MV-4-11 (cell line): Measurements from ENCODE around the gene STX18.
"Not testable (repeated sequence)": the region's sequence is repeated elsewhere in the genome, so short reads cannot be mapped to it uniquely, and the experiment has no call there.

Experiments
- DNase-seq: peaks from one replicate; lab custom pipeline; 2025; lab: John Stamatoyannopoulos, UW

STX18 gene

DNA sequence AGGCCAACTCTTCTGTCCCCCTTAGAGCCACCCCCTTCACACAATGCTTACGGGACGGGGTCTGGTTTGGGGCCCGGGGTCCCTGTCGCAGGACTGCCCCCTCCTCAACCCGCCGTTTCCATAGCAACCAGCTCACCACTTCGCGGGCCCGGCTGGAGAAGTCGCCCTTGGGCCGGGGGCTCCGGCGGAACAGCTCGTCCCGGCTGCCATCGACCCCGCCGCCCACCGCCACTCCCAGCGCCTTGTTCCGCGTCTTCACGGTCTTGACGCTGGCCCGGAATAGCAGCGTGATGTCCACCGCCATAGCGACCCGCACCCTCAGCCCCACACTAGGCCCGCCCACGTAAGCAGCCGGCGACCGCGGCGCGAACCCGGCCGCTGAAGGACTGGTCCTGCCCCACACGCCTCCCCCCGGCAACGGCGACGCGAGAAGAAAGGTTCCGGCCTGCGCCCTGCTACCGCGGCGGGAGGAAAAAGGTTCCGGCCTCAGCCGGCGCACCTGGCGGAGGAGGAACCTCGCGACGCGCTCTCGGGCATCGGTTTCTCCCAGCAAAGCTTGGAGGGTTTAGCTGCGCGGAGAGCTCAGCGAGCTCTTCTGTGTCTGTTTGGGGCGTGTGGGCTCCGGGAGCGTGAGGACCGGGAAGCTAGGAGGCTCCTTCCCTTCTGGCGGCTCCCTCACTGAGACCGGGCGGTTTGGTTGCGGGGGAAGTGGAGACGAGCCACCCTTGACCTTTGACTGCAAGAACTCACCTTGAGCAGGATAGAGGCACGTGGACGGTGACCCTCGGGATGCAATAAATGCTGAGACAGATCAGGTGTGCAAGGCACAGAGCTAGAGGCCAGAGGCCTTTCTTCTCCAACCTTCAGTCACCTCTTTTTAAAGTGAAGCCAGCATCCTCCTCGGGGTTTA is at the start of gene STX18:
Gene STX18, minus strand, starts transcription at position 388 of the 910 bp plus-strand sequence. Its CDS starts 84 bp downstream, at position 304.
- DNase-seq = peak; percentile 67

DNA sequence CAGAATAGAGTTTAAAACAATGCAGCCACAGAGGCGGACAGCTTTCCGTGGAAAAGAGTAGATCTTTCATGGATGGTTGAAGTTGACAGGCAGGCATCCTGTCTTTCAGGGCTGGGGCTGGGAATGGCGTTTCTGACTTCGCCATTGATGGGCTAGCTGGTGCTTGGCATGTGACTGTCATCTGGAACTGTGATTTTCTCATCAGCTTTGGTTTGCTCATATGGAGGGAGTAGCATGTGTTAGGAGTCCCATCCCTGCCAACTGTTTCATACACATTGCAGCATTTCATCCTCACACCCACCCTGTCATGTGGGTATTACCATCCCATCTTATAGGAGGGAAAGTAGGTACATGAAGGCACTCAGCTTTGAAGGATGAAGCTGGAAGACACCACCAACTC is 49.2 kb upstream of the STX18 start:
- DNase-seq = no peak

- no peak for DNase-seq
Measured at GRCh38 chr4:4590546-4590945, 48.7 kb upstream of the STX18 start.

- DNase-seq = peak; percentile 19
Measured at GRCh38 chr4:4585012-4585670, 43.3 kb upstream of the STX18 start.

GRCh38 chr4:4583606-4584005 is 41.8 kb upstream of the STX18 start:
- no peak for DNase-seq

DNA sequence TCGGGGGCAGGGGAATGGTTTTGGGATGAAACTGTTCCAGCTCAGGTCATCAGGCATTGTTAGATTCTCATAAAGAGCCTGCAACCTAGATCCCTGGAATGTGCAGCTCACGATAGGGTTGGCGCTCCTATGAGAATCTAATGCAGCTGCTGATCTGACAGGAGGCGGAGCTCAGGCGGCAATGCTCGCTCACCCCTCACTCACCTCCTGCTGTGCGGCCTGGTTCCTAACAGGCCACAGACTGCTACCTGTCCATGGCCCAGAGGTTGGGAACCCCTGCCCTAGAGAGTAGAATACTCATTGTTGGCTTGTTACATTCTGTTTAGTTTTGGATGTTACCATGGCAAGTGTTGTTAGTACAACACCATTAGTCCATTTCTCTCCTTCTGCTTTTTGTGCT is 40.8 kb upstream of the STX18 start:
- DNase-seq = no peak

DNA sequence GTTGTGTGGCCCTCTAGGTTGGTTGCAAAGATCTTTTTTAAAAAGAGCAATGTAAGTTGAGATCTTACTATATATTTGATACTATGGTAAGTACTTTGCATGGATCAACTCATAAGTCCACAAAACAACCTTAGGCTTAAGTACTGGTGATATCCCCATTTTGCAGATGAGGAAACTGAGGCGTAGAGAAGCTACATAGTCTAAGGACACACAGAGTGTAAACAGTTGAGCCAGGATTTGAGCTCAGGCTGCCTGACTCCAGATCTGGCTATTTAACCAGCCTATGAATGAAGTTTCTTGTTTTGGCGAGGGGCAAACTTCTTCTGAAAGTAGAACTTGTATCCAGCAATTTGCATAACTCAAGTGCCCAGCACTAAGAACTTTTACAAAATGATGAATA is 38.6 kb upstream of the STX18 start:
- no peak for DNase-seq

GRCh38 chr4:4578981-4579380 is 37.1 kb upstream of the STX18 start:
- no peak for DNase-seq

DNA sequence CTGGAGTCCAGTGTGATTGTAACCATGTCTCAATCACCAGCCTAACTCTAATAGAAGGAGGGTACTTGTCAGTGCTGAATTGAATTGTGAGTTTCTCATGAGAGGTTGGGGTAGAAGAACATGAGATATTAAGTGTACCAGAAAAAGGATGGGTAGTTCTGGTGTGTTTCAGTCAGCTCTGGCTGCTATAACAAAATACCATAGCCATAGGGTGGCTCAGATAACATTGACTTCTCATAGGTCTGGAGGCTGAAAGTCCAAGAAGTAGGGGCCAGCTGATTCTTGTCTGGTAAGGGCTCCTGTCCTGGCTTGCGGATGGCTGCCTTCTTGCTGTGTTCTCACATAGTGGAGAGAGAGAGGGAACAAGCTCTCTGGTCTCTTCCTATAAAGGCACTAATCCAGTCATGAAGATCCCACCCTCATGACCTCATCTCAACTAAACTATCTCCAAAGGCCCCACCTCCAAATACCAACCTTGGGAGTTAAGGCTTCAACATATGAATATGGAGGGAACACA is 35.6 kb upstream of the STX18 start:
- no peak for DNase-seq

DNA sequence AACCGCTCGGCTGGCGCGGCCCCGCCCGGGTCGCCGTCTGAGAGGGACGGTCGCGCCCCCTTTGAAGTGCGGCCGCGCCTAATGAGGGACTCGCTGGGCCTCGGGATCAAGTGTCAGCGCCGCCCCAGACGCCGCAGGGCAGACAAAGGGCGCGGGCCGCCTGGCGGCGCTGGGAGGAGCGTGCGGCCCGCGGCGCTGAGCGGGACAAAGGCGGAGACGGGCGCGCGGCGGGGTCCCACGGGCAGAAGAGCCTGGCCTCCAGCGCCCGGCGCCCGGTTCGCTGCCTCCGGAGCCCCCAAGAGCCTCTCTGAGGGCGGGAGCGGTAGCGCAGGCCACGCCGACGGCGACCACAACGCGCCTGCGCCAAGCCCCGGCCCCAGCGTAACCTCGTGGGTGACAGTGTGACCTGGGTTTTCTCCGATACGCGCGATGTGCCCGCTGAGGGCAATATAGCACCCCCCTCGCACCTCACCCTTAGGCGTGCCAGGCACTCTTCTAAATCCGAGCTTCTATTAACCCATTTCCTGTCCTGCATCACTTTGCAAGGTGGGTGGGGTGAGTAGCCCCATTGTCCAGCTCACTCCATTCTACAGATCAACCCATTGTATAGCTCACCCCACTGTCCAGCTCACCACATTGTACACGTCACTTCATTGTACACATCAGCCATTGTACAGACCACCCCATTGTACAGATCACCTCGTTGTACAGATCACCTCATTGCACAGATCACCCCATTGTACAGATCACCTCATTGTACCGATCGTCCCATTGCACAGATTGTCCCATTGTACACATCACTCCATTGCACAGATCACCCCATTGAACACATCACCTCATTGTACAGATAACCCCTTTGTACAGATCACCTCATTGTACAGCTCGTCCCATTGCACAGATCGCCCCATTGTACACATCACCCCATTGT is 33.7 kb upstream of the STX18 start:
- peak; percentile 43 for DNase-seq

DNA sequence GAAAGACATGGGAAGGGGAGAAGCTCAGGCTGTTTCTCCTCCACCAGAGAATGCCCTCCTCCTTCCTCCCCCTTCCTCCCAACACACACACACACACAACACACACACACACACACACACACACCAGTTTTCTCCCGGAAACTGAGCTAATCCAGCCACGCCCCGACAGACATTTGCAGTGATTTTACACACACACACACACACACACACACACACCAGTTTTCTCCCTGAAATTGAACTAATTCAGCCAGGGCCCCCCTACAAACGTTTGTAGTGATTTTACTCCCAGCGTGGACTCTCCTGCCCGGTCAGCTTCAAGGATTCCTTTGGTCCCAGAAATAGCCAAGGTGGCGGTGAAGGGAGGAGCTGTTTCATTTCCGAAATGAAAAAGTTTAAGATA is 32.9 kb upstream of the STX18 start:
- DNase-seq = no peak

DNA sequence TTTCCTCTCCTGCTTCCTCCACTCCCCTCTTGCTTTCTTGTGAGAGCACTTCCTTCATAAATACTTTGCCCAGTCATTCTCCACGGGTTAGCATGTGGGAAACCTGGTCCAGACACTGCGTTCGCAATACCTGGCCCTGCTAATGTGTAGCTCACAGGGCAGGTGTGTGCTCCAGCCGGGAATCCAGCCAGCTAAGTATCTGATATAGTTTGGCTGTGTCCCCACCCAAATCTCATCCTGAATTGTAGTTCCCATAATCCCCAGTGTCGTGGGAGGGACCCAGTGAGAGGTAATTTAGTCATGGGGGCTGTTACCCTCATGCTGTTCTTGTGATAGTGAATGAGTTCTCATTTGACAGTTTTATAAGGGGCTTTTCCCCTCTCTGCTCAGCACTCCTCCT is 32.2 kb upstream of the STX18 start:
- DNase-seq = no peak

DNA sequence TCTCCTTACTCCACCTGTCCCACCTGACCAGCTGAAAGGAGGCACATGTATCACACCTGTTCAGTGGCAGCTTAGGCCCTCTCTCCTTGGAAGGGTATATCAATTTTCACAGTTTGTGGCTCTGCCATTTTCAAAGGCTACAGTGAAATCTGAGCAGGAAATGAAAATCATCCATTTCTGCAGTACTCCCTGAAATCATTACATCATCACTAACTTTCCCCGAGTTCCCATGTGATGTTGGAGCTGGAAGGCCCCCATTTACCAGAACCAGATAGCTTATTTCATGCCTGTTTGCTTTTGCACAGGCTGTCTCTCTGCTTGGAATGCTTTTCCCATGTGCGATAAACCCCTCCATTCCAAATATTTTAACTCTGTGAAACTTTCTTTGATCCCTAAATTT is 31.0 kb upstream of the STX18 start:
- no peak for DNase-seq

- DNase-seq = not testable (repeated sequence)
Measured at GRCh38 chr4:4569861-4570260, 28.0 kb upstream of the STX18 start.

- peak; percentile 30 for DNase-seq
Measured at GRCh38 chr4:4568806-4569427, 27.1 kb upstream of the STX18 start.

DNA sequence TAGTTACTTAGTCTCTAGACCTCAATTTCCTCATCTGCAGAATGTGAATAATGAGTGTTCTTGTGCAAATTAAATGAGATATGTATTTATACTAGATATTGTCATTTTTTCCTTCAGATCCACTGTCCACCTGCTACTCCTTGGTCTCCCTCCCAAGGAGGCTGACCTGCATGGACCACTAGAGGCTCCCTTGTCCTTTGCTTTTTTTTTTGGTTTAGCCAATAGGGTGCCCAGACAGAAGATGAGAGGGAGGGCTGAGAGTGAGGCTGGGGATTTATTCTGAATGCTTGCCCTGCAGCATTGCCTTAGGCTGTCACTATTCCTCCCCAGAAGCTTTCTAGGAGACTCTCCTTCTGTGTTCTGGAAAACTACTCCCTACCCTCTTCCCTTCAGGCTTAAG is 24.5 kb upstream of the STX18 start:
- DNase-seq = not testable (repeated sequence)

DNA sequence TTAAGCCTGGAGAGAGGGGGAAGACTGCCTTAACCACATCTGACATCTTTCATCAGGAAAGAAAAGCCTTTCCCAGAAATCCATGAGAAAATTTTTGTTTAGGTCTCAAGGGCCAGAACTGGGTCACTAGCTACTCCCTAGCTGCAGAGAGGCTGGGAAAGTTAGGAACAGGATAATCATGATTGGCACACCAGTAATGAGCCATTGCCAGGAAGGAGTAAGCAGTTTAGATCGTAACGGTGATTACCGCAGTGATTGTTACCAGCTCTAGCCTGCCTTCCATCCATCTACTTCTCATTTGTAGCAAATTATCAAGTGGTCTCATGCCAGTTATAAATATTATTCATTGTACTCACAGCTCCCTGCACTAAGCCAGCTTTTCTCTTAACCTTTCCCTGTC is 22.7 kb upstream of the STX18 start:
- DNase-seq = no peak

DNA sequence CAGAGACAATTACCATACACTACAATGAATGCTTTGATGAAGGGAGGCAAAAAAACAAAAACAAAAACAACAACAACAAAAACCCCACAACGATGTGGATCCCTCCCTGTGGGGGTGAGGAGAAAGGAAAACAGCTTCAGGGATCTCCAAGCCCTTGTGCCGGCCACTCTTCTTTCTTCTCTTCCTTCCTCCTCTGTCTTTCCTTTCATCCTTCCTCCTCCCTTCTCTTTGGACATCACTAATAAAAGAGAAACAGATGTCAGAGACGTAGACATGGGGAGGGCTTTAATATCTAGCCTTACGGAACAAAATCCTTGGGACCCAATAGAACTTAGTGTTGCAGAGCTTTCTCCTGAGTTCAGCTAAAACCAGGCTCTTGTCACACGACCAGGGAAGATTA is 18.8 kb upstream of the STX18 start:
- no peak for DNase-seq

GRCh38 chr4:4560136-4560535 is 18.3 kb upstream of the STX18 start:
- DNase-seq = no peak

DNA sequence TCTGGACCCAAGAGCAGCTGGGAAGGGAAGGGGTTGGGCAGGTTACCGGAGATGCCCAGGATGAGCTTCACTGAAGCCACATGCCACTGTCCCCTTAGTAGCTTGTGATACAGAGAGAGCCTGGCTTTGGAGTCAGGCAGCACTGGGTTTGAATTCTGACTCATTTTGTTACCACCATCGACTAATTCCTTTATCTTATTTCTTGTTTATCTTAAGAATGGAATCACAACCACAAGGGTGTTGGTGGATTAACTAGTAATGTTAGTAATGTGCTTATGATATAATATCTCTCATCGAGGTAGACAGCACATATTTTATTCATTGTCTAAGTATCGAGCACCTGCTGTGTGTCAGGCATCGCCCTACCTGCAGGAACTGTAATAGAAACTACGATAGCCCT is 17.7 kb upstream of the STX18 start:
- DNase-seq = no peak

- DNase-seq = no peak
Measured at GRCh38 chr4:4558881-4559280, 17.0 kb upstream of the STX18 start.

DNA sequence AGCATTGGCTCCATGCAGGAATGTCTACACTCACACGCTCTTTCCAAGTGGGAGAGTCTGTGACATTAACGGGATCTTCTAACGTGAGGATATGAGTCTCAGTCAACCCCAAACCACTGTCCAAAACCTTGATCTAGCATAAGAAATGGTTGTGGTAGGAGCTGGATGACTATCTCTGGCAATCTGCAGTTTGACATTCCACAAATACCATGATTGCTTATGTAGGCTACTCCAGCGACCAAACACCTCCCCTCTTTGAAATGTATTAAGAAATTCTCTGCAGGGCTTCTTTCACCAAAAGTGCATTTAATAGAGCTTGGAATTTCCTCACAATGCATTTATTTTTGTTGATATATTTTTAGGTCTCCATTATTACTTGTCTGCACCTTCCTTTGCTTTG is 14.1 kb upstream of the STX18 start:
- no peak for DNase-seq
